HG02763 (cell line): Measurements from ENCODE around the gene RAC3.

Source experiments
- ATAC-seq: cut with Tn5 transposase; IDR thresholded peaks from one replicate; pipeline ENCODE4 v1.9.1; 2021; ENCODE audit warnings: mild to moderate bottlenecking, moderate library complexity; ENCODE audit not compliant: unreplicated experiment

RAC3 gene

GRCh38 chr17:82022310-82022980 lies 9.0 kb upstream of the RAC3 start, which contains the start of gene CENPX:
CENPX (minus strand) TSS chr17:82022878; CDS start chr17:82022861, 17 bp downstream.
- ATAC-seq, result no peak

DNA sequence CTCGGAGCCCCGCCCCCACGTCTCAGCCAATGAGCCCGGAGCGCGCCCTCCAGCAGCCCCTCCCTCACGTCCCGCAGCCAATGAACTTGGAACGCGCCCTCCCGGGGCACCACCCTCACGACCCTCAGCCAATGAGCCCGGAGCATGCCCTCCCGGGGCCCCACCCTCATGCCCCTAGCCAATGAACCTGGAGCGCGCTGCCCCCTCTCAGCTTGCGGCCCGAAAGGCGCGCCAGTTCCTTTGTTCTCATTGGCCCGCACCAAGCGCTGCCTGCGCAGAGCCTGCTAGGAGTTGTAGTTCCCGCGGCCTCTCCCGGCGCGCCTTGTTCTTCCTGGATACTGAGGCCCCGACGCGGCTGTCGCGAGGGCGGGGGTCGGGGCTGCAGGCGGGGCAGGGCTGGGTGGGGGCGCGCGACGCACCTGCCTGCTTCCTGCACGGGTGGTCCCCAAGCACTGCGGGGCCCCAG lies 8.5 kb upstream of the RAC3 start, which contains the start of gene LRRC45:
Gene LRRC45 (plus strand): TSS at position 325 of the 466 bp plus-strand sequence. CDS start 339 bp downstream, outside the sequence.
- ATAC-seq, result peak; percentile 88

DNA sequence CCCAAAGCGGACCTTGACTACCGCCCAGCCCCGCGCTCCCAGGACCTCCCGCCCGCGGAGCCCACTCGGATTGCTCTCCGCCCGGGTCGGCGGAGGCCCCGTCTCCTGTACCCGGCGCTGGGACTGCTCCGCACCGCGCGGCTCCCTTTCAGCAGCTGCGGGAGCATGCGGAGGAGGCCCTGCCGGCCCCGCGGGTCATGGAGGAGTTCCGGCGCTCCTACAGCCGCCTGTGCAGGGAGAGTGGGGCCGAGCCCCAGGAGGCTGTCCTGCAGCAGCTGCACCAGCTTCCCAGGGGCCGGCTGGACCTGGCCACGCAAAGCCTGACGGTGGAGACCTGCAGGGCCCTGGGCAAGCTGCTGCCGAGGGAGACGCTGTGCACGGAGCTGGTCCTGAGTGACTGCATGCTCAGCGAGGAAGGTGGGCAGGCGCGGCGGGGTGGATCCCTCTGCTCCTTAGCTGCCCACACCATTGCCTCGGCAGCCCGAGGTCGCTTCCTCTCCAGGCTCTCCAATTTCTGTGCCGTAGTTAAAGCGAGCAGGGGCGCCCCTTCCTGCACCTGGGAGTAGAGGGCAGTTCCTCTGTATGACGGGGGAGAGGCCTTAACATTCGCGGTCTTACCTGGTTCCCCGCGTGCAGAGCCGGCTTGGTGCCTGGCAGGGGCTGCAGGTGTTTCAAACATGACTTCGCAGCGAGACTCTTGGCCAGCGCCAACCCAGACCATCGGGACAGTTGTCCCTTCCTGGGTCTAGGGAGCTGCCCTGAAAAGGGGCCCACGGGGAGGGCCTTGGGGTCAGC lies 7.8 kb upstream of the RAC3 start:
- no peak for ATAC-seq

GRCh38 chr17:82024859-82025258 lies 6.6 kb upstream of the RAC3 start:
- ATAC-seq, result no peak

- ATAC-seq, result no peak
Observed at GRCh38 chr17:82025401-82026107, 5.9 kb upstream of the RAC3 start.

DNA sequence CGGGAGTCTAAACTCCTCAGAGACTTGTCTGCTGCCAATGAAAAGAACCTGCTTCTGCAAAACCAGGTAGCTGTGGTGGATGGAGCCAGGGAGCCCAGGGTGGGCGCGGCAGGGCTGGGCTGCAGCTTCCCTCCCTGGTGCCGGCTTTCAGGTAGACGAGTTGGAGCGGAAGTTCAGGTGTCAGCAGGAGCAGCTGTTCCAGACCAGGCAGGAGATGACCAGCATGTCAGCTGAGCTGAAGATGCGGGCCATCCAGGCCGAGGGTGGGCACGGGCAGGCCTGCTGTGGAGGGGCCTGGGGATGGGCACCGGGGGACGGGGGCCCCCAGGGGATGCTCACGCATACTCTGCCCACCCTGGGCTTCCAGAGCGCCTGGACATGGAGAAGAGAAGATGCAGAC lies 3.2 kb upstream of the RAC3 start:
- no peak for ATAC-seq

- ATAC-seq, result no peak
Observed at GRCh38 chr17:82028966-82029365, 2.5 kb upstream of the RAC3 start.

DNA sequence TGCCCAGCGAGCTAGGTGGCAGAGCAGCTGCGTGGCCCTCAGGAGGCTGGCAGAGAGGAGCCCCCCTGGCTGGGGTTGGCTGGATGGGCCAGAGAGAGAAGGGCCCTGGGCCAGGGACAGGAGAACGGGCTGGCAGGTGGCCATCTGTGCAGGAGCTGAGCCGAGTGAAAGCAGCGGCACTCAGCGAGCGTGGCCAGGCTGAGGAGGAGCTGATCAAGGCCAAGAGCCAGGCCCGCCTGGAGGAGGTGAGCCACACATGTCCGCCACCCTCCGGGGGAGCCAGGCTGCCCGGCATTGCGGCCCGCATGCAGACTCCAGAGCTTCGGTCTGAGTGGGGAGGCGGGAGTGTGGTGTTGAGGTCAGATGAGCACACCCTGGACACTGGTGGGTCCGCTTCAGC lies 2.1 kb upstream of the RAC3 start:
- ATAC-seq, result no peak

GRCh38 chr17:82029990-82030469 lies 1.4 kb upstream of the RAC3 start:
- ATAC-seq, result no peak

DNA sequence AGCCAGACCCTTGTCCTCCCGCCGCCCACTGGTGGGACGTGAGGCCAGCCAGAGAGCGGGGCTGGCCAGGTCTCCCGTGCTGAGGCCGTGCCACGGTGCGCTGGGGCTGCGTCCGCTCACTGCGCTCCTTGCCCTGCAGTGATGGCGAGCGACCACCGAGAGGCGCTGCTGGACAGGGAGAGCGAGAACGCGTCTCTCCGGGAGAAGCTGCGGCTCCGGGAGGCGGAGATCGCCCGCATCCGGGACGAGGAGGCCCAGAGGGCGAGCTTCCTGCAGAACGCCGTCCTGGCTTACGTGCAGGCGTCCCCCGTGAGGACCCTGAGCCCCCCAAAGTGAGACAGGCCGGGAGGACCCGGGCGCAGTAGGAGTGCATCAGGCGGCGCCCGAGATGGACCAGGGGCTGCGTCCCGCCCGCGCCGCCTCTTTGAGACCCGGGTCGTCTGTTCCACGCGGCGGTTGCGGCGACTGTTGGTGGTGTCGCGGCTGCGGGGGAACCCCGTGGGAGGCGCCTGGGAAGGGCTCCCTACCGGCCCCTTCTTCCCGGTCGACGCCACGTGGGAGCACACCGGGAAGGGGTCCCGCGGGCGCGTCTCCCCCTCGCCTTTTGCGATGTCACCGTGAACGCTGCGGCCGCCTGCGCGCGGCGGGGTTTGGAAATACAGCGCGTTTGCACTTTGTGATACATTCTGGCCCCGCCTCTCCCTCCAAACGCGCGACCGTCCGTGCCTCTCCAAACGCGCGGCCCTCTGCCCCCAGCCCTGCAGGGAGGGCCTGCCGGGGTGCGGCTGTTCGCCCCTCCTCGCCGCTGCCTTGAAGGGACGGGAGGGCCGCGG lies 792 bp upstream of the RAC3 start:
- no peak for ATAC-seq

GRCh38 chr17:82031885-82032627 lies 578 bp downstream of the RAC3 start:
- no peak for ATAC-seq

DNA sequence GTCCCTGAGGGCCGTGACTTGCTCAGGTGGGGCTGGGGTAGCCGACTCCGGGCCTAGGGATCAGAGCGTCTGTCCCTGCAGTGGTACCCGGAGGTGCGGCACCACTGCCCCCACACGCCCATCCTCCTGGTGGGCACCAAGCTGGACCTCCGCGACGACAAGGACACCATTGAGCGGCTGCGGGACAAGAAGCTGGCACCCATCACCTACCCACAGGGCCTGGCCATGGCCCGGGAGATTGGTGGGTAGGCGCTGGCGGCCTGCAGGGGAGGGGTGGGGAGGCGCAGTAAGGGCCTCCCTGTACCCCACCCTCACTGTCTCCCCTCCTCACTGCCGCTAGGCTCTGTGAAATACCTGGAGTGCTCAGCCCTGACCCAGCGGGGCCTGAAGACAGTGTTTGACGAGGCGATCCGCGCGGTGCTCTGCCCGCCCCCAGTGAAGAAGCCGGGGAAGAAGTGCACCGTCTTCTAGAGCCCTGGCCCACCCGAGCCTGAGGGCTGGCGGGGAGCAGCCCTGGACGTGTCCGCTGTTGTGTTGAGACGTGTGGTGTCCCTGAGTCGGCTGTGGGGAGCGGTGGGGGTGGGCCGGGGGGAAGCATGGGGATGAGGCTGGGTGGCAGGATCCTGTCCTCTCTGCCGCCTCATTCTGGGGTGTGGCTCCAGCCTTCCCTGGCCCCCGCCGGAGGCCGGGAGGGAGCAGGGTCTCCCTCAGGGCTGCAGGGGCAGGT lies 2.0 kb downstream of the RAC3 start:
- no peak for ATAC-seq

DNA sequence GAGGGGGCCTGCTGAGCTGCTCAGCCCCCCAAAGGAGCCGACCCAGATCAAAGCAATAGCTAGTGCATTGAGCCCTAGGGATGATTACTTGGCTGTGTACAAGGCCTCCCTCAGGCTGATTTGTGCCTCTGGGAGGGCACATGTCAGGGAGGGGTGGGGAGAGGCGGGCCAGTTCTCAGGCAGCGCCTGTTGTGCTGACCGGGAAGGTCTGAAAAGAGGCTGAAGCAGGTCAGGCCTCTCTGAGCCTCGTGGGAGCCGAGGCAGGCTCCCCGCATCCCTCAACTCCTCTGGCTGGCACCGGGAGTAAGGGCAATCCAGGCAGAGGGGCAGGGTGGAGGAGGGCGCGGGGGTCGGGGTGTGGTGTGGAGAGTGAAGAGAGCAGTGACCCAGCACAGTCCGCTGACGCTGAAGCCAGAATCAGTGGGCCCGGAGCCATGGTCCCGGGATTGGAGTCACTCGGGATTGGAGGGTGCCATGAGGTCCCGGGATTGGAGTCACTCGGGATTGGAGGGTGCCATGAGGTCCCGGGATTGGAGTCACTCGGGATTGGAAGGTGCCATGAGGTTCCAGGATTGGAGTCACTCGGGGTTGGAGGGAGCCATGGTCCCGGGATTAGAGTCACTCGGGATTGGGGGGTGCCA lies 3.0 kb downstream of the RAC3 start:
- no peak for ATAC-seq

- no peak for ATAC-seq
Observed at GRCh38 chr17:82035488-82035887, 4.0 kb downstream of the RAC3 start.

GRCh38 chr17:82035956-82036633 lies 4.6 kb downstream of the RAC3 start:
- ATAC-seq, result no peak

DNA sequence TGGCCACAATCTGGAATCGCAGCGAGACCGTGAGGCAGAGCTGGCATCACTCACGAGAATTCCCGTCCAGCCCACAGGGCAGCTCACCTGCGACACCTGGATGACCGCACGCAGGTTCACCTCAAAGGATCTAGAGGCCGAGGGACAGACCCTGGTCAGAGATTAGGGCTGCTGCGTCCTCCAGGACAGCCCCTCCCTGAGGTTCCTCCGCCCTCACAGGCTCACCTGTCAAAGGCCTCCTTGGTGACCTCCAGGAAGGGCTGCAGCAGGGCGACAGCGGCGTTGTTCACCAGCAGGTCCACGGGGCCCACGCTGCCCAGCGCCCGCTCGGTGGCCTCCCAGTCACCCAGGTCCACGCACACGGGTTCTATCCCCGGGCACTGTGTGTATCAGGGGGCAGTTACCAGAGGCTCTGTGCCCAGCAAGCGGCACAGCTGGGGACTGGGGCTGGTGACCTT lies 5.2 kb downstream of the RAC3 start:
- no peak for ATAC-seq

GRCh38 chr17:82037092-82037888 lies 5.8 kb downstream of the RAC3 start, which contains the start of gene DCXR:
DCXR (minus strand) TSS chr17:82037697; CDS start chr17:82037682, 15 bp downstream.
- ATAC-seq, result peak; percentile 88
